Measurements from ENCODE around the gene CFAP53. TPM values are rescaled to one million over a fixed set of nuclear protein-coding genes. Genes with fewer than 3 reads are reported as not detected.
"Not testable (repeated sequence)": the region's sequence is repeated elsewhere in the genome, so short reads cannot be mapped to it uniquely, and the experiment has no call there.

The CFAP53 gene
- total RNA-seq, 1 experiment from 2014 or later = 0.26 TPM

GRCh38 chr18:50289108-50289443 is 22.8 kb upstream of the CFAP53 start:
- no peak overlapping the region for H3K4me3 ChIP-seq (ENCODE audit: low read depth, low read length, poor library complexity, severe bottlenecking)
- no peaks in the 10 kb centered on the region for H3K27me3 ChIP-seq (replicated peaks; ENCODE audit: insufficient read depth, low read depth, low read length, poor library complexity)
- peaks cover 12% of the 10 kb centered on the region for H3K36me3 ChIP-seq (ENCODE audit: insufficient read depth, low read length, poor library complexity, severe bottlenecking)
- BruUV-seq (replicated peaks) = no TSS peak
- ChIA-PET POLR2A (ENCODE audit: low non-redundant PET) (no interaction called here), CTCF (no interaction called here)
- intact Hi-C loops (cut with micrococcal nuclease; ENCODE audit: unreplicated experiment) = no loop called here
- H3K27ac ChIP-seq (ENCODE audit: low read depth, low read length, poor library complexity, severe bottlenecking) = no peak overlapping the region
- no peaks in the 10 kb centered on the region for H3K9me3 ChIP-seq (ENCODE audit: low read depth, low read length, poor library complexity, severe bottlenecking)
- no peaks in the 10 kb centered on the region for H3K4me1 ChIP-seq (ENCODE audit: insufficient read depth, low read length, poor library complexity, severe bottlenecking)
- no peak for DNase-seq (ENCODE audit: low spot score)
- TF ChIP-seq EZH2 (IDR thresholded peaks at IDR 0.05; ENCODE audit: borderline replicate concordance, low read depth, low read length, poor library complexity, severe bottlenecking) = no peak
- TF ChIP-seq CTCF (conservative IDR thresholded peaks at IDR 0.05; ENCODE audit: low read depth, low read length) = no peak

DNA sequence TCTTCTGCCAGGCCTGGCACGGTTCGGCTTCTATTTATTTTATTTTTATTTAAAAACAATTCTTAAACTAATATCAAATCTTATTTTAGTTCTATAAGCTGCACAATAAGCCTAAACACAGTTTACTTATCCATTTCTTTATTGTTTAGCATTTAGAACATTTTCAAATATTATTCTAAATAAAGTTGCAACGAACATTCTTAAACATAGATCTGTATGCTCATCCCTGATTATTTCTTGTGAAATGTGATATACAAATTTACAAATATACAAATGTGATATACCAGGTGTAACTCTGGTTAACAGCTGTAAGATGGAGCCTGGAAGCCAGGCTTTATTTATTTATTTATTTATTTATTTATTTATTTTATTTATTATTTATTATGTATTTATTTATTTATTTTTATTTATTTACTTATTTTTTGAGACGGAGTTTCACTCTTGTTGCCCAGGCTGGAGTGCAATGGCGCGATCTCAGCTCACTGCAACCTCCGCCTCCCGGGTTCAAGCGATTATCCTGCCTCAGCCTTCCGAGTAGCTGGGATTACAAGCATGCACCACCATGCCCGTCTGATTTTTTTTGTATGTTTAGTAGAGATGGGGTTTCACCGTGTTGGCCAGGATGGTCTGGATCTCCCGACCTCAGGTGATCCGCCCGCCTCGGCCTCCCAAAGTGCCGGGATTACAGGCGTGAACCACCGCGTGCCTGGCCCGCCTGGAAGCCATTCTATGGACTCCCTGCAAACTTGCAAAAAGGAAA is 22.2 kb upstream of the CFAP53 start:
- BruUV-seq (replicated peaks); POLR2A ChIA-PET (ENCODE audit: low non-redundant PET); H3K4me1 ChIP-seq (ENCODE audit: insufficient read depth, low read length, poor library complexity, severe bottlenecking); CTCF ChIA-PET; H3K27me3 ChIP-seq (replicated peaks; ENCODE audit: insufficient read depth, low read depth, low read length, poor library complexity); H3K9me3 ChIP-seq (ENCODE audit: low read depth, low read length, poor library complexity, severe bottlenecking); intact Hi-C loops (cut with micrococcal nuclease; ENCODE audit: unreplicated experiment); DNase-seq (ENCODE audit: low spot score): not testable (repeated sequence)
- peak overlapping the region; percentile 64 for H3K27ac ChIP-seq (ENCODE audit: low read depth, low read length, poor library complexity, severe bottlenecking)
- peak overlapping the region; percentile 86 for H3K4me3 ChIP-seq (ENCODE audit: low read depth, low read length, poor library complexity, severe bottlenecking)
- peaks cover 18% of the 10 kb centered on the region for H3K36me3 ChIP-seq (ENCODE audit: insufficient read depth, low read length, poor library complexity, severe bottlenecking)

- ChIA-PET POLR2A (ENCODE audit: low non-redundant PET) (no interaction called here), CTCF (no interaction called here)
- H3K4me3 ChIP-seq (ENCODE audit: low read depth, low read length, poor library complexity, severe bottlenecking) = peak within 1 kb of the TSS; percentile 86
- peak within 1 kb of the TSS; percentile 64 for H3K27ac ChIP-seq (ENCODE audit: low read depth, low read length, poor library complexity, severe bottlenecking)
- peak; percentile 100 for DNase-seq (ENCODE audit: low spot score)
- H3K9me3 ChIP-seq (ENCODE audit: low read depth, low read length, poor library complexity, severe bottlenecking) = no peaks in the 10 kb centered on the region
- no peaks in the 10 kb centered on the region for H3K27me3 ChIP-seq (replicated peaks; ENCODE audit: insufficient read depth, low read depth, low read length, poor library complexity)
- H3K4me1 ChIP-seq (ENCODE audit: insufficient read depth, low read length, poor library complexity, severe bottlenecking) = no peaks in the 10 kb centered on the region
- TF ChIP-seq EZH2 (IDR thresholded peaks at IDR 0.05; ENCODE audit: borderline replicate concordance, low read depth, low read length, poor library complexity, severe bottlenecking) (no peak), CTCF (conservative IDR thresholded peaks at IDR 0.05; ENCODE audit: low read depth, low read length) (peak; percentile 47)
- no TSS peak for BruUV-seq (replicated peaks)
- intact Hi-C loops (cut with micrococcal nuclease; ENCODE audit: unreplicated experiment) = no loop called here
- peaks cover 25% of the 10 kb centered on the region for H3K36me3 ChIP-seq (ENCODE audit: insufficient read depth, low read length, poor library complexity, severe bottlenecking)
Measured at GRCh38 chr18:50287441-50288347, 21.4 kb upstream of the CFAP53 start, which contains the start of gene CXXC1. Gene CXXC1, minus strand, starts transcription at chr18:50287692. Its CDS starts 103 bp downstream, at chr18:50287589.
